Activated CD4-positive, alpha-beta T cell treated with anti-CD3 and anti-CD28 coated beads for 1 hour (primary cell): ENCODE data around the gene INPP5A.
"Not testable (repeated sequence)": the region's sequence is repeated elsewhere in the genome, so short reads cannot be mapped to it uniquely, and the experiment has no call there.

Experiments used
- DNase-seq: peaks from one replicate; pipeline ENCODE4 v3.0.0-alpha.2; 2020

Gene INPP5A

DNA sequence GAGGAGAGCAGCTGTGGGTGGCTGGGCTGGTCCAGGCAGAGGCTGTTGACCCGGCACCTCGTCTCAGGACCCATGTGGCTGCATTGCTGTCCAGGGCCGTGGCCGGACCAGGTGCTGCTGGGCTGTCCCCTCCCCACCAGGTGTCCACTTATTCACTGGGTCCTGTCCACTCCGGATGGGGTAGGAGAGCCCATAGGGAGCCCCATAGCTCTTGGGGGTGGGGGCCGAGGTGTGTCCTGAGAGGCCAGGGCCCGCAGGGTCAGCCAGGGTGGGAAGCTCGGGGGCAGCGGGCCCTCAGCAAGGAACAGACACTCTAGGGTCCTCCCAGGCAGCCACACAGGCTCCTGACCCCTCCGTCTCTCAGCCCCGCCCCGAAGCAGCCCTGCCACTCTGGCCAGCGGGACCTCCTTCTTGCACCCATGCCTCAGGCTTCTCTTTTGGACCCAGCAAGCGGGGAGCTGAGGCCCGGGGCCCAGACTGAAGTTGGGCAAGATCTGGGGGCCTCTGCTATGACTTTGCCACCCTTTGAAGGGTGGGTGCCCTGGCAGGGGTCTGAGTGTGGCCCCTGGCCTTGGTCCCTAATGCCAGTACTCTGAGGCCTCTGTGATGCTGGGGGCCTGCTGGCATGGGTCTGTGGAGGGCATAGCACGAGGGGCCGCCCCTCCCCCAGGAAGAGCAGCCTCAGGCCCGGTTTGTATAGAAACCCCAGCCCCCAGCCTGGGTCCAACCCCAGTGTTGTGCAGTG is 162.0 kb downstream of the INPP5A start:
- no peak for DNase-seq

DNA sequence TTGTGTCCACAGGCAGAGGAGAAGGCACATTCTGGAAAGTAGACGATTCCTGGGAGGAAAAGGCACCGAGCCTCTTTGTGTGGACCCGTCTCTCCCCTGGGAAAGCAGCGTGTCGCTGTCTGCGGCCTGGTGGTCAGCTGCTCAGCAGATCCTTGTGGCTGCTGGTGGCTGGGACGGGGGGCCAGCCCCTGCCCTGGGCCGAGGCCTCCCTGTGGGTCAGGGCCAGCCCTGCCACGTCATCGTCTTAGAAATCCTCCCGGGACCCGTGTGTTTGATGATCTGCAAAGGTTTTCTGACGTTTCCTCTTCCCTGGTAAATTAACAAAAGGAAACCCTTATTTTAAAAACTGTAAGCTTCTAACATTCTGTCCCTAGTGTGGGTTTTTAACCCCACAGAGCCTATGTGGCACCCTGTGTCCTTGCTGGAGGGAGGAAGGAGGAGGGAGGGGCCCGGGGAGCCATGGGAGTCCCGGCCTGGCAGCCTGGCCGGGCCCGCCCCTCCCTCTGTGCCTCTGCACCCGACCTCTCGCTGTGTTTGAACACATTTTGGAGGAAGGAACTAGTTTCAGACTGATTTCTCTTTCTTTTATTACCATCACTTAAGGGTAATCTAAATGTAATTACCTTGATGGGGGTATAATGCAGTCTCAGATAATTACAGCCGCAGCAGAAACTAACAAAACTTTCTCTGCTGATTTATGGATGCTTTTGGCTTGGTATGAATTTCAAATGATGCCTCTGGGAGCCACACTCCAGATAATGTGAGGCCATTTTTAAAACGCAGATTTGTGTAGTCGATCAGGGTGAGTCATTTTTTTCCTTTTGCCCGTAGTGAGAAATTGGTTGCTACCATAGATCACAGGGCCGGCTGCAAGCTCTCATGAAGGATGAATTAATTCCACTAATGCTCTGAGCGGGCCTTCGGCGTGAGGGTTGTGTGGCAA is 162.8 kb downstream of the INPP5A start:
- no peak for DNase-seq

DNA sequence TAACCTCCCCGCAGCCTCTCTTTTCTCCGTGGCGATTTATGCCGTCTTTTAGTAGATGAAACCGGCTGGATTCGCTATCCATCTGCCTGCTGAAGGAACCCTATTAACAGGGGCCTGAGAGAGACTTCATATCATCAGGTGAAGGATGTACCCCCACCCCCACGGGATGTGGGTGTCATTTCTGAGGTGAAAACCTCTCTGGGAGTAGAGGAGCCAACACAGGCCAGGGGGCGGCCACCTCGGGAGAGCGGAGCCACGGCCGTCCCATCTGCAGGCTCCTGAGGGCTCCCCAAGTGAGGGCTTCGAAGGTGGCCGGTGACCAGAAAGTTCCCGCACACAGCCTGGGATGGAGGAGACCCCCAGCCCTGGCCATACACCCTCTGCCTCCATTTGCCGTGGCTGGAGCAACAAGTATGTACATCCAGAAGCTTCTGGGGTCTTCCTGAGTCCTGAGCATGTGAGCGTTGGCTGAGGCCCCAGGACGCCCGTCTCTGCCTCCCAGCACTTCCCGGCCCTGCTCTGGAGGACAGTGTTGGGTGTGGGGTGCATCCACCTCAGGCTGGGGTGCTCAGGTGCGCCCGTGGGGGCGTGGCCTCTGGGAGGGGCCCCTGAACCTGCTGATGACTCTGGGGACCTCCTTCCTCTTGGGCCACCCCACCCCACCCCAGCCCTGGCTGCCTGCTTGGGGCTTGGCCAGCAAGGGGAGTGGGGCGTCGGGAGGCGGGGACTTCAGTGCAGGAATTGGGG is 163.7 kb downstream of the INPP5A start:
- DNase-seq = no peak

DNA sequence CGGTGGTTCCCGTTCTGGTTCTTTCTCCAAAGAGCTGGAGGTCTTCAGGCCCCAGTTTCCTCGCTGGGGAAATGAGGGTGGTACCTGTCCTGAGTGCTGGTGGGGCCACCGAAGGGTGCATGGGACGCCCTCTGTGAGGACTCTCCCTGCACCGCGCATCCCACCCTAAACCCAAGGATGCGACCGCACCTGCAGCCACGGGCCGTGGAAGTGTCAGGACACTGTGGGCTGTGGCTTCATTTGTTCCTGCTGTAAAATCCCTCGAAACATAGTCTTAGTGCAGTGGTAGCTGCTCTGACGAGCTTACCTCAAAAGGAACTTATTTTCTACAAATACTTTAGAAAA is 164.2 kb downstream of the INPP5A start:
- no peak for DNase-seq

DNA sequence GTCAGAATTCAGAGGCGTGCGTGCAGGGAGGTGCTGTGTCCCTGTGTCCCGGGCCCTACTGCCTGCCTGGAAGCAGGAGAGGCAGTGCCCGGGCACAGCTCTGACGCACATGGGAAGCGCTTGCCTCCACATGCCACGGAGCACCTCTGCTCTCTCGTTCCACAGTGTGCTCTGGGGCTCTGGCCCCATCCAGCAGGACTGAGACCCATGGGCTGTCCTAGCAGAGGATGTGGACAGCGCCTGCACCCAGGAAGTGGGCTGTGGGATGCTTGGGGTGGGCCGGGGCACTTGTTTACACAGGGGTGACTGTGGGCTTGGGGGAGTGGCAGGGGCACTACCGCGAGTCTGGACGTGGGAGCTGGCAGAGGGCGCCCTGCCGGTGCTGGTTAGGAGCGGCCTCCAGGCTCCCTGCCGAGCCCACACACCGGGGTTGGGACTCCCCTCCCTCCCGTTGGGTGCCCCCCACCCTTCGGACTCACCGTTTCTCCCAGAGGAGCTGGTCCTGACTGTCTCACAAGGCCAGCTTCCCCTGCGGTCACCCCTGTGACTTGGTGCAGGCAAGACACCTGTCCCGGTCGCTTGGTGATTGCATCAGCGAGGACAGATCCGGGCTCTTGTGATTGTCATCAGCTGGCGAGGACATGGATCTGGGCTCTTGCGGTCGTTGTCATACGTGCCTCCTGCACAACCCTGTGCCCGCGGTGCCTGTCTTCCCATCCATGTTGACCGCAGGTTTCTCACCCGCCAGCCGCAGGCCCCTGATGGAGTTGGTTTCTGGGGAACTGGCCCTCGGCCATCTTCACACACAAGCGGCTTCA is 165.2 kb downstream of the INPP5A start:
- DNase-seq = no peak

DNA sequence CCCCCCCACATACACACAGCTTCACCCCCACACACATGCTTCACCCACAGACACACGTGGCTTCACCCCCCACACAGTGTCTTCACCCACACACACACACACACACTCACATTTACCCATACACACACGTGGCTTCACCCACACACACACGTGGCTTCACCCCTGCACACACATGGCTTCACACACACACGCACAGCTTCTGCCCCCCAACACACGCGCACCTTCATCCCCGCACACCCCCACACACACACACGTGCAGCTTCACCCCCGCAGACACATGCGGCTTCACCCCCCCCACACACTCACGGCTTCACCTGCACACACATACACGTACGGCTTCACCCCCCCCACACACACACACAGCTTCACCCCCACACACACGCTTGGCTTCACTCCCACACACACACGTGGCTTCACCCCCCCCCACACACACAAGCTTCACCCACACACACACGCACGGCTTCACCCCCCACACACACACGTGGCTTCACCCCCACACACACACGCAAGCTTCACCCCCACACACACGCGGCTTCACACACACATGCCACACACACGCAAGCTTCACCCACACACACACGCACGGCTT is 165.9 kb downstream of the INPP5A start:
- DNase-seq = no peak

DNA sequence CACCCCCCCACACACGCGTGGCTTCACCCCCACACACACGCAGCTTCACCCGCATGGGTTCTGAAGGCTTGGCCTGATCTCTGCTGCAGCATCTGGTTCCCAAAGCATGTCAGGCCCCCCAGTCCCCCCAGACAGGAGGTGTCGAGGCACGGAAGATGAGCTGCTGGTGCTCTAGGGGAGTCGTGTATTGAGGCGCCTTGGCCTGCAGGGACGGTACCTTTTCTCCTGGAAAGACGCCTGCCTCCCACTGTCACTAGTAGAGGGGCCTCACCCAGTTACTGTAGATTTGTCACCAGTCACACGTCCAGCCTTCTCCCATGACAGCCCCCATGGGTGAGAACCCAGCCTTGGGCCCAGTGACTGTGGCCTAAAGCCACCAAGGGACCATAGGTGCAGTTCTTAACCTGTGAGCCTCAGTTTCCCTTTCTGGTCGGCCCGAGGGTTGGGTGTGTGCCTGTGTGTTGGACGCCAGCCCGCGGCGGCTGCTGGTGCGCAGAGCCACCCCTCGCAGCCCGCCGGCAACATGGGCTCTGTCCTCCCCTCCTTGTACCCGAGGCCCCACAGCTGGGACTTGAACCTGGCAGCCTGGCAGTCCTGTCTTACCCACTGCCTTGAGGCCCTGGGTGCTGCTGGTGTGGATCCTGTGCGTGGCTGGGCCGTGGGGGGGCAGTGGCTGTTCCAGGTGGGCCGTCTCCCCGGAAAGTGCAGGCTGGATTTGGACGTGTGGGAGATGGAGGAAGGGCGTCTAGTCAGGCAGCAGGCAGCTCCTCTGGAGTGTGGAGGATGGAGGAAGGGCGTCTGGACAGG is 166.6 kb downstream of the INPP5A start:
- no peak for DNase-seq

DNA sequence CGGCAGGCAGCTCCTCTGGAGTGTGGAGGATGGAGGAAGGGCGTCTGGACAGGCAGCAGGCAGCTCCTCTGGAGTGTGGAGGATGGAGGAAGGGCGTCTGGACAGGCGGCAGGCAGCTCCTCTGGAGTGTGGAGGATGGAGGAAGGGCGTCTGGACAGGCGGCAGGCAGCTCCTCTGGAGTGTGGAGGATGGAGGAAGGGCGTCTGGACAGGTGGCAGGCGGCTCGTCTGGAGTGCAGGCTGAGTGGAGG is 167.2 kb downstream of the INPP5A start:
- DNase-seq = not testable (repeated sequence)

DNA sequence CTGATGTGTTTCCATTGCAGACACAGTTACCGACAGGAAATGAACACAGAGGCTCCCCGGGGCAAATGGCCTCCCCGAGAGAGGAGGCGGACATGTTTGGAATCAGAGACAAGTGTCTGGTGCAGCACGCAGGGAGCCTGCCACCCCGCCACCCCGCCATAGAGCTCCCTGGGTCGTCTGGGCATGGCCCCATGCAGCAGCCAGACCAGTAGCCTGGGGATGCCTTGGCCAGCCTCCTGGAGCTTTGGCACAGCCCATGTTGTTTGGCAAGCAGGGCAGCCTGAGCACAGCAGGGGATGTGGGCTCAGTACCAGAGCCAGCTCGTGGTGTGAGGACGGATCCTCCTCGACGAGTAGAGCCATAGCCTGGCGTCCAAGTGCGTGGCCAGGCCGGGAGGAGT is 167.6 kb downstream of the INPP5A start:
- DNase-seq = no peak

DNA sequence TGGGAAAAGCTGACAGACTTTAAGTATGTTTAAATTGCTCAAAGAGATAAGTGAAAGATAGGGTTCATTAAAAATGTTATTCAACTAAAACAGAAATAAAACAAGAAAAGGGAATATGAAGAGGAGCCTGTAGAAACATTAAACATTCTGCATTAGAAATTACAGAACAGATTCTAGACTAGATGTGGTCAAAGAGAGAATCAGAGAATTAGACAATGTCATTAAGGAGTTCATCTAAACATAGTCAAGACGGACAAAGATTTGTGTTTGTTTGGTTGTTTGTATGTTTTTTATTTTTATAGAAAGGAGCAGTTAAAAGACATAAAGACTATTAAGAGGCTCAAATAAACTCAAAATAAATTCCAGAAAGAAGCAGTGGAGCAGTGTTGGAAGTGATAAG is 168.4 kb downstream of the INPP5A start:
- no peak for DNase-seq

DNA sequence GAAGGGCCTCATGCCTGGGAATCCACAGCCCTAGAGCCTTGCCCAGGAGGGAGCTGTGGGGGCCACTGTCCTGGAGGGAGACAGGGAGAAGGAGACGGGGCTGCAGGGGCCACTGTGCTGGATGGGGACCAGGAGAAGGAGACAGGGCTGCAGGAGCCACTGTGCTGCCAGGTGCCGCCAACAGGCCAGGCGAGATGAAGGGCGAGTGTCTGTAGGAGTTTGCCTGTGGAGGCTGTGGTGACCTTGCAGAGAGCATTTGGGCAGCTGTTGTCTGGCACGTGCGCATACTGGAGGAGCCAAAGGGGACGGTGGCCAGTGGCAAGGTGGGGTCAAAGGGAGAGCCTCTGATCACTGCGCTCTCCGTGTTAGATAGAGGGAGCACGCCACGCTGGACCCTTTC is 169.1 kb downstream of the INPP5A start:
- DNase-seq = no peak

DNA sequence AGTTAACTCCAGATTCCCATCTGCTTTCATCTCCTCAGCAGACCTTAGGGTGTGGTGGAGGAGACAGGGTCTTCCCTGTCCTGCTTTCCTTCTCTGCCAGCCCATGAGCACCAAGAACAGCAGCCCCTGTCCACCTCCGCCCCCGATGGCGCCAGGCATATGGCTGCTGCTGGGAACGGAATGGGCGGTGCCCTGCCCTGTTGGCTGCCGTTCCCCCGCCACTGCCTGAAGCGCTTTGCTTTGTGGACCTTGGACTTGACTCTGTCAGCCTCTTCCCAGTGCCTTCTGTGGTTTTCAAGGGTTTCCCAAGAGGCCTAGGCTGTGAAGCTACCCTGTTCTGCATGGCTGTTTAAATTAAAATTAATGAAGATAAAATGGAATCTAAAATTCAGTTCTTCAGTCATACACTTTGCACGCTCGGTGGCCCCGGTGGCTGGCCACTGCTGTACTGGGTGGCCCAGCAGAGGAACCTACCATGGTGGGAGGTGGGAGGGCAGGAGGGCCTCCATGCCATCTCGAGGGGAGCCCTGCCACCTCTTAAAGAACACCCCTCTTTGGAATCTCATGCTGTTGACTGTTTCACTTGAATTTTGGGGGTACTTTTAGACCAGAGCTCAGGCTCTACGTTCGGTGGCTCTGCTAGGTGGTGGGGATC is 169.7 kb downstream of the INPP5A start:
- no peak for DNase-seq

DNA sequence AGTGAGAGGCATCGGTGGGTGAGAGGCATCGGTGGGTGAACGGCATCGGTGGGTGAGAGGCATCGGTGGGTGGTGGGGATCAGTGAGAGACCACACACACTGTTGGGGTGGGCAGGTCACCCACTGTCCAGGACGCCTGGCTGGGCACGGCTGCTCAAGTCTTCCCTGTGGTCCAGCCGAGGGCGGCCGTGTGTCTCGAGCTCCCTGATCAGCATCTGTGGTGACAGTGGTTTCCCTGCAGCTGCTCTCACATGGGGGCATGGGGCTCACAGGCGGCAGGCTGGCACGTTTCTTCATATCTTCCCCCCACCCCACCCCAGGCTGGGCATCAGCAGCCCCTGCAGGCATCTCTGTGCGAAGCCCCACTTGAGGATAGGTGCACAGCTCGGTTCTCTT is 170.2 kb downstream of the INPP5A start:
- no peak for DNase-seq

DNA sequence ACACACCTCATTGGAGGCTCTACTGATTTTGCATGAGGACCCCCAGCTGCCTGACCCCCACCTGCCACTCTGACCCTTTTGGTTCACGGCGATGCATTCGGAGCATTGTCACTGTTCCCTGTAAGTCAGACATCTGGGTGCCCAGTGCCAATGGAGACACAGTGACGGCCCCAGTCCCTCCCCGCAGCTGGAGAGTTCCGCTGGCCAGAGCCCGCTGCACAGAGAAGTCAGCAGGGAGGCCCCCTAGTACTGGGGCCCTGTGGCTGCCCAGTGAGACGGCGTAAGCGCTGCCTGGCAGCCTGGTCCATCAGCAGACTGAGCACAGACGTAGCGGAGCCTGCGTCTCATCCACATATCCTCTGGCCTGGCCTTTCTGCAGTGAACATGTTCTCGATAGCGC is 170.9 kb downstream of the INPP5A start:
- no peak for DNase-seq

DNA sequence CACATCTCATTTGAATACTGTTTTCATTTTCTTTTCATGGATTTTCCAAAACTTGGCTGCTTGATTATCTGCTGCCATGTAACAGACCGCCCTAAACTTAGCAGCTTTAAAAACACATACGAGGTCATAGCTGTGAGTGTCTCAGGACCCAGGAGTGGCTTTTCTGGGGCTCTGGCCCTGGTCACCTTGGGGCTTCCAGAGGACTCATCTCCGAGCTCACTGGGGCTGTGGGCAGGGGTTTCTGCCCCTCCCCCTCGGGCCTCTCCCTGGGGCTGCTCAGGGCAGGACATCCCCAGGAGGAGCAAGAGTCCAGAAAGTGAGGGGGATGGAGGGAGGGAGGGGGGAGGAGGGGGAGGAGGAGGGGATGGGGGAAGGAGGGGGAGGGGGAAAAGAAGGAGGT is 171.3 kb downstream of the INPP5A start:
- DNase-seq = no peak

DNA sequence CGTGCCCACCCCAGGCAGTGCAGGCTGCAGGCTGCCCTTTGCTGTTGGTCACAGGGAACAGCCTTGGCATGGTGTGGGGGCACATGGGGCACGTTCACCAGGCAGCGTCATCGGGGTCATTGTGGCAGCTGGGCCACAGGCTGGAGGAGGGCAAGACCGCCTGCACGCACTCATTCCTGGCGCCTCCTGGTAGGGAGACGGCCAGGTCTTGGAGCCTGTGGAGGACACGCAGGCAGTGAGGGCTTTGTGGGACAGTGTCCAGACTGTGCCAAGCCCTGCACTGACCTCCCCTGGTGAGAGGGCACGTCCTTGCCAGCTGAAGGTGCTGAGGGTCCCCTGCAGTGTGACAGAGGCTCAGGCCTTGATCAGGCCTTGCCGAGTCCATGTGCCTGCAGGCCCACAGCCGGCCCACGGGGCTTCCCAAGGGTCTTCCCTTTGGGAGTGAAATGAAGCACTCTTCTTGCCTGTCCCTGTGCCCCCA is 171.9 kb downstream of the INPP5A start:
- DNase-seq = no peak

DNA sequence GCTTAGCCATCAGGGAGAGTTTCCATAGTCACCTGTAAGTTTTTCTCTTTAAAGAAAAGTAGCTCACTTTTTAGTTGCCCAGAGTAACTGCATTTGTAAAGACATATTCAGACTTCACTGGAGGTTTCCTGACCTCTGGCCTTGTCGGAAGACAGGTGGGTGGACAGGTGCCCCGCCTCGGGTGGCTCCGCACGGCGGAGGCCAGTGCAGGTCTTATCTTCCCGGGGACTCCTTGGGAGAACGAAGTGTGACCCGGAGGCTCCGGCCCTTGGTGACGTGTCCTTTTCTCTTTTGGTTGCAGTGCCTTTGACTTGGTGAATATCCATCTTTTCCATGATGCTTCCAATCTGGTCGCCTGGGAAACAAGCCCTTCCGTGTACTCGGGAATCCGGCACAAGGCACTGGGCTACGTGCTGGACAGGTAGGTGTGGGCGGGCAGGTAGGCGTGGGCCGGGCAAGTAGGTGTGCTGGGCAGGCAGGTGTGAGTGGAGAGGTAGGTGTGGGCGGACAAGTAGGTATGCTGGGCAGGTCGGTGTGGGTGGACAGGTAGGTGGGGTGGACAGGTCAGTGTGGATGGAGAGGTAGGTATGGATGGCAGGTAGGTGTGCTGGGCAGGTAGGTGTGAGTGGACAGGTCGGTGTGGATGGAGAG is 172.6 kb downstream of the INPP5A start:
- DNase-seq = no peak

DNA sequence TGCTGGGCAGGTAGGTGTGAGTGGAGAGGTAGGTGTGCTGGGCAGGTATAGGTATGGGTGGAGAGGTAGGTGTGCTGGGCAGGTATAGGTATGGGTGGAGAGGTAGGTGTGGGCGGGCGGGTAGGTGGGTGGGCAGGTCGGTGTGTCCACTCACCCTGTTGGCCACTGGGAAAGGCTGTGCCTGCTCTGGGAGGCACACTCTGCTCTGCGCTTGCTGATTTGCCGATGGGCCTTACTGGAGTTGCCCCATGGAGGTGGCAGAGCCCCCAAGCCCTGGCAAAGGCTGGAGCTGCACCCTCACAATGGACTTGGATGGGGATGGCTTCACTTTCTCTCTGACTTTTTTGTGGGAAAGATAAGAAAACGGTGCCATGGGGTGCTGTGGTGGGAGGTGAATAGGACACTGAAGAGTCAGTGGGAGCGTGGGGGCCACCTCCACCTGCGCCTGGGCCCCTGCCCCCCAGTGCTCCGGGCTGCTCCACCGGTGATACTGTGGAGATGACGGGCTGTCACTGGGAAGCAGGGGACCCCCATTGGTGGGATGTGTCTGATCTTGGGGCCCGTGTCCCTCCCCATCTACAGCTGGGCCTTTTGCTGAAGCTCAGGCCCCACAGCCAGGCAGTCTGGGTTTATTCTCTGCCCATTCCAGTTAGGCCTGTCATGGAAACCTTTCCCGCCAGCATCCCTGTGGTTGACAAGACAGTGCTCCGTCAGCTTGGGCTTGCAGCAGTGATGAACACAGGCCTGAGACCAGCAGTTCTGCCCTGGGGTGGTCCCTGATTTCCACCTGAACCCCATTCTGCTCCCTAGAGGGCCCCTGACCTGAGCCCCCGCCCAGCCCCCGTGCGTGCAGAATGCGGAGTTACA is 173.4 kb downstream of the INPP5A start:
- no peak for DNase-seq

DNA sequence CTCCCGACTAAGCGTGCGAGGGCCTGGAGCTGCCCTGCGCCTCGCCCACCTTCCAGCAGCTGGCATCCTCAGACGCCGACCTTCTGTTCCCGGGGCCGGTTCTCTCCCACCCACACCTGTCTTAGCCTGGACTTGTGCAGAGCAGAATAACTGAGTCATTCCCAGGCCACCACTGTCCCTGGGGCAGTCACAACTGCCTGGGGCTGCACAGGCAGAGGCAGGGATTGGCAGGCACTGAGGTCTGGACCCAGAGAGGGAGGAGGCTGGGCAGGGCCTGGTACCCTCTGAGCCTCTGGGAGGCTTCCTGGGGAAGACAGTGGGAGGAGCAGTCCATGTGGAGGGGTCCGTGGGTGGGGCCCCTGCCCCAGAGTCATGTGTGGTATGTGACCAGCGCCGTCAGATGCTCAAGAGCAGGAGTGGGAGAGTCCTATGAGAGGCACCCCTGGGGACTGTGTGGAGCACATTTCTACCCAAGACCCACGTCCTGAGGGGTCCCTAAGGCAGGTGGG is 174.1 kb downstream of the INPP5A start:
- DNase-seq = no peak
